RKO (cell line): ENCODE measurements around the gene NTM.
A peak's percentile ranks its signal among the peaks of the same experiment; 100 is the strongest.

ENCODE experiments used
- DNase-seq: peaks from one replicate; pipeline ENCODE4 v3.0.0-alpha.2; 2016; ENCODE audit warnings: low spot score

The NTM gene

GRCh38 chr11:131549770-131550169, 179.4 kb downstream of the NTM start:
- DNase-seq: no peak

- no peak for DNase-seq
Observed at GRCh38 chr11:131560287-131560686, 189.9 kb downstream of the NTM start.

GRCh38 chr11:131561501-131561900, 191.1 kb downstream of the NTM start:
- DNase-seq: no peak

GRCh38 chr11:131561972-131562371, 191.6 kb downstream of the NTM start:
- DNase-seq: no peak

- DNase-seq: no peak
Observed at GRCh38 chr11:131568318-131568717, 197.9 kb downstream of the NTM start.

GRCh38 chr11:131571571-131571970, 201.2 kb downstream of the NTM start:
- no peak for DNase-seq

- no peak for DNase-seq
Observed at GRCh38 chr11:131572423-131572822, 202.0 kb downstream of the NTM start.

GRCh38 chr11:131579932-131580387, 209.5 kb downstream of the NTM start:
- DNase-seq: peak; percentile 38

GRCh38 chr11:131580476-131580875, 210.1 kb downstream of the NTM start:
- no peak for DNase-seq

GRCh38 chr11:131581046-131581445, 210.6 kb downstream of the NTM start:
- DNase-seq: no peak

- DNase-seq: no peak
Observed at GRCh38 chr11:131582021-131582525, 211.7 kb downstream of the NTM start.

- DNase-seq: no peak
Observed at GRCh38 chr11:131583421-131583820, 213.0 kb downstream of the NTM start.

- no peak for DNase-seq
Observed at GRCh38 chr11:131583938-131584337, 213.5 kb downstream of the NTM start.

GRCh38 chr11:131584785-131585592, 214.6 kb downstream of the NTM start:
- DNase-seq: no peak

GRCh38 chr11:131588057-131588456, 217.6 kb downstream of the NTM start:
- DNase-seq: no peak

- DNase-seq: no peak
Observed at GRCh38 chr11:131591051-131591461, 220.6 kb downstream of the NTM start.

- no peak for DNase-seq
Observed at GRCh38 chr11:131592152-131592551, 221.7 kb downstream of the NTM start.

- DNase-seq: no peak
Observed at GRCh38 chr11:131592734-131593133, 222.3 kb downstream of the NTM start.

- no peak for DNase-seq
Observed at GRCh38 chr11:131593301-131593700, 222.9 kb downstream of the NTM start.

- no peak for DNase-seq
Observed at GRCh38 chr11:131595797-131596196, 225.4 kb downstream of the NTM start.

GRCh38 chr11:131597890-131598289, 227.5 kb downstream of the NTM start:
- DNase-seq: no peak

GRCh38 chr11:131598305-131598704, 227.9 kb downstream of the NTM start:
- no peak for DNase-seq

GRCh38 chr11:131599285-131599684, 228.9 kb downstream of the NTM start:
- no peak for DNase-seq

- DNase-seq: no peak
Observed at GRCh38 chr11:131600628-131601027, 230.2 kb downstream of the NTM start.
